K562 (cell line): Measurements from ENCODE around the gene TEX14. TPM values are rescaled to one million over a fixed set of nuclear protein-coding genes. Genes with fewer than 3 reads are reported as not detected.
A peak's percentile ranks its signal among the peaks of the same experiment; 100 is the strongest.

Experiments used
- ATAC-seq: fragments of 200-7000 bp; cut with Tn5 transposase; 3 replicates; pipeline ENCODE4 v1.9.1; 2020; ENCODE audit warnings: moderate library complexity
- BruUV-seq: library from RNA; stranded (reverse); fragments of 400-500 nt; replicated peaks from 2 replicates; lab custom pipeline; 2021; lab: Mats Ljungman, UMichigan
- CTCF ChIA-PET: fragments of 300-600 bp; formaldehyde crosslinking; extraction: SDS; loops from one replicate; lab custom pipeline; 2021; ENCODE audit warnings: low intra/inter-chr PET ratio; lab: Yijun Ruan, JAX
- POLR2A ChIA-PET: fragments of 300-600, 350-650 bp; sonication (Branson Sonifier 250); formaldehyde crosslinking; extraction: SDS; loops from one replicate; lab custom pipeline; 2021; ENCODE audit warnings: antibody characterized with exemption, inconsistent platforms; lab: Yijun Ruan, JAX
- DNase-seq, 4 experiments: peaks; one replicate each; pipeline versions ENCODE4 v3.0.0 to v3.0.0-alpha.2; 2011 to 2018; ENCODE audit warnings: low spot score in 3 of 4, mixed read lengths in 3 of 4; ENCODE audit errors: extremely low read depth in 1 of 4
- FAIRE-seq: peaks from 2 replicates; lab custom pipeline; 2011; peaks lifted over from hg19 to GRCh38; lab: Jason Lieb, UNC
- H2AFZ ChIP-seq: 2 replicates; pipeline ENCODE4 v1.6.0; 2011; ENCODE audit warnings: low read depth, low read length, control low read depth, inconsistent platforms
- H3K27ac ChIP-seq: fragments of 200-600 bp; 3 replicates; pipeline ENCODE4 v1.8.0; 2011; ENCODE audit warnings: low read depth, mild to moderate bottlenecking, control low read depth, inconsistent platforms, low read length, moderate library complexity, mixed read lengths; ENCODE audit errors: extremely low read depth
- H3K27me3 ChIP-seq, 2 experiments: fragments of 300-600 bp in 1 of 2; 2 replicates in 1 of 2; 3 replicates in 1 of 2; pipeline versions ENCODE4 v1.6.0 to v1.8.0; 2011; ENCODE audit warnings: inconsistent platforms in 2 of 2, low read length in 2 of 2, mild to moderate bottlenecking in 1 of 2, mixed read lengths in 1 of 2, moderate library complexity in 1 of 2; ENCODE audit not compliant: control insufficient read depth in 2 of 2, insufficient read depth in 2 of 2
- H3K36me3 ChIP-seq: fragments of 300-600 bp; 3 replicates; pipeline ENCODE4 v1.8.0; 2011; ENCODE audit warnings: mild to moderate bottlenecking, low read length, inconsistent platforms; ENCODE audit not compliant: control insufficient read depth, insufficient read depth
- H3K4me1 ChIP-seq, 2 experiments: fragments of 200-600 bp in 1 of 2; replicated peaks in 1 of 2; 2 replicates in 1 of 2; 3 replicates in 1 of 2; pipeline versions ENCODE4 v1.5.1 to v1.8.0; 2011; ENCODE audit warnings: inconsistent platforms in 2 of 2, low read length in 2 of 2, mild to moderate bottlenecking in 1 of 2, mixed read lengths in 1 of 2, moderate library complexity in 1 of 2; ENCODE audit not compliant: control insufficient read depth in 2 of 2, insufficient read depth in 2 of 2
- H3K4me2 ChIP-seq: 2 replicates; pipeline ENCODE4 v1.6.1; 2011; ENCODE audit warnings: low read length, control low read depth, inconsistent platforms, mixed read lengths; ENCODE audit not compliant: insufficient read depth
- H3K4me3 ChIP-seq: fragments of 200-600 bp; sonication (generic), shearing (Covaris generic); 2 replicates; pipeline ENCODE4 v1.5.1; 2016; ENCODE audit warnings: control low read depth, inconsistent platforms
- H3K79me2 ChIP-seq: fragments of 200-600 bp; 3 replicates; pipeline ENCODE4 v1.8.0; 2011; ENCODE audit warnings: low read length, inconsistent platforms; ENCODE audit not compliant: control insufficient read depth, insufficient read depth
- H3K9ac ChIP-seq, 2 experiments: 2 replicates each; pipeline versions ENCODE4 v1.6.0 to v1.6.1; 2011; ENCODE audit warnings: low read depth in 2 of 2, low read length in 2 of 2, control low read depth in 1 of 2, inconsistent platforms in 1 of 2, mild to moderate bottlenecking in 1 of 2, mixed read lengths in 1 of 2; ENCODE audit not compliant: insufficient read depth in 1 of 2
- H3K9me1 ChIP-seq: one replicate; pipeline ENCODE4 v1.6.0; 2011; ENCODE audit warnings: inconsistent platforms, mild to moderate bottlenecking, low read length, moderate library complexity; ENCODE audit not compliant: control insufficient read depth, insufficient read depth
- H3K9me3 ChIP-seq: replicated peaks from 2 replicates; pipeline ENCODE4 v1.5.1; 2011; ENCODE audit warnings: low read depth, low read length, inconsistent platforms; ENCODE audit not compliant: control insufficient read depth, insufficient read depth
- H4K20me1 ChIP-seq: replicated peaks from 2 replicates; pipeline ENCODE4 v1.6.1; 2011; ENCODE audit warnings: low read length, inconsistent platforms, mixed read lengths; ENCODE audit not compliant: control insufficient read depth, insufficient read depth
- SMARCA5 ChIP-seq: fragments of 450-650 bp; IDR thresholded peaks from 2 replicates; pipeline ENCODE4 v1.6.1; 2016
- TBP ChIP-seq: optimal IDR thresholded peaks from 2 replicates; pipeline ENCODE3; 2011; ENCODE audit warnings: low read depth, low read length, improper control_type of control experiment
- TRIM24 ChIP-seq, 2 experiments: fragments of 450-650 bp; IDR thresholded peaks; 2 replicates each; pipeline ENCODE4 v1.6.1; 2016
- TRIM28 ChIP-seq: fragments of 450-650 bp; IDR thresholded peaks from 2 replicates; pipeline ENCODE4 v1.6.1; 2017
- TSHZ1 ChIP-seq: fragments of 250-450 bp; sonication (Bioruptor Pico); IDR thresholded peaks from 2 replicates; pipeline ENCODE4 v1.4.0; 2020; ENCODE audit warnings: mild to moderate bottlenecking, moderate library complexity
- VEZF1 ChIP-seq: fragments of 200-800 bp; sonication (Bioruptor generic); IDR thresholded peaks from 2 replicates; pipeline ENCODE4 v1.6.1; 2017; ENCODE audit warnings: missing genetic modification characterization, missing compliant biosample characterization
- ZNF224 ChIP-seq: sonication (generic); formaldehyde crosslinking; IDR thresholded peaks from 2 replicates; pipeline ENCODE4 v1.8.0; 2022; ENCODE audit warnings: mild to moderate bottlenecking, missing genetic modification reagents
- ZNF785 ChIP-seq: fragments of 250-450 bp; sonication (Bioruptor Pico); IDR thresholded peaks from 2 replicates; pipeline ENCODE4 v1.4.0; 2020; ENCODE audit warnings: mild to moderate bottlenecking
- WGBS: fragments of 100-300 bp; shearing (Covaris generic); methylation state at CpG from one replicate; pipeline ENCODE4 v1.1.6; 2016; ENCODE audit warnings: low coverage, mixed read lengths; ENCODE audit not compliant: insufficient coverage; ENCODE audit errors: missing lambda C conversion rate; 5-methylcytosine and 5-hydroxymethylcytosine counted together
- in situ Hi-C: fragments of 300-500 bp; cut with MboI; formaldehyde crosslinking; loops from 4 replicates; pipeline ENCODE4 v1.15.0; 2018; ENCODE audit warnings: inconsistent platforms, mixed read lengths
- intact Hi-C: fragments of 100-400 bp; cut with micrococcal nuclease; formaldehyde crosslinking; loops from 2 replicates; pipeline ENCODE4 v1.14.2; 2022
- polyA plus RNA-seq, 8 experiments: library from polyadenylated mRNA; depleted of rRNA in 4 of 8; stranded (reverse) in 5 of 8; unstranded in 3 of 8; fragments of >200 nt; fragmentation: Nextera tagmentation in 2 of 8; fragmentation: Illumina TruSeq in 1 of 8; extraction: Ambion mirVana in 2 of 8; extraction: Trizol in 1 of 8; gene quantifications; 2 replicates each; pipeline versions ENCODE4 v1.2.1 to v1.2.3, GENCODE V29; 2011 to 2014; ENCODE audit warnings: inconsistent platforms in 1 of 8, missing spikeins in 1 of 8
- total RNA-seq, 7 experiments: library from RNA; depleted of rRNA in 6 of 7; stranded (reverse); fragments of >200 nt in 6 of 7; fragmentation: Illumina TruSeq in 2 of 7; extraction: Trizol in 2 of 7; gene quantifications; 2 replicates each; pipeline versions ENCODE4 v1.2.1 to v1.2.3, GENCODE V29; 2011 to 2021; ENCODE audit warnings: low replicate concordance in 1 of 7
- TF ChIP-seq, protein P1 (sequence below): sonication (generic); formaldehyde crosslinking; IDR thresholded peaks from 2 replicates; pipeline ENCODE4 v1.8.1; 2023; ENCODE audit warnings: mild to moderate bottlenecking, missing genetic modification reagents

The TEX14 gene
- total and polyA plus RNA-seq, 9 of the 15 experiments (the other 6 are each of a cell fraction or from before 2014, with no cell fraction given) = 0.05 to 0.12 (median 0.09) TPM; not detected in 1

DNA sequence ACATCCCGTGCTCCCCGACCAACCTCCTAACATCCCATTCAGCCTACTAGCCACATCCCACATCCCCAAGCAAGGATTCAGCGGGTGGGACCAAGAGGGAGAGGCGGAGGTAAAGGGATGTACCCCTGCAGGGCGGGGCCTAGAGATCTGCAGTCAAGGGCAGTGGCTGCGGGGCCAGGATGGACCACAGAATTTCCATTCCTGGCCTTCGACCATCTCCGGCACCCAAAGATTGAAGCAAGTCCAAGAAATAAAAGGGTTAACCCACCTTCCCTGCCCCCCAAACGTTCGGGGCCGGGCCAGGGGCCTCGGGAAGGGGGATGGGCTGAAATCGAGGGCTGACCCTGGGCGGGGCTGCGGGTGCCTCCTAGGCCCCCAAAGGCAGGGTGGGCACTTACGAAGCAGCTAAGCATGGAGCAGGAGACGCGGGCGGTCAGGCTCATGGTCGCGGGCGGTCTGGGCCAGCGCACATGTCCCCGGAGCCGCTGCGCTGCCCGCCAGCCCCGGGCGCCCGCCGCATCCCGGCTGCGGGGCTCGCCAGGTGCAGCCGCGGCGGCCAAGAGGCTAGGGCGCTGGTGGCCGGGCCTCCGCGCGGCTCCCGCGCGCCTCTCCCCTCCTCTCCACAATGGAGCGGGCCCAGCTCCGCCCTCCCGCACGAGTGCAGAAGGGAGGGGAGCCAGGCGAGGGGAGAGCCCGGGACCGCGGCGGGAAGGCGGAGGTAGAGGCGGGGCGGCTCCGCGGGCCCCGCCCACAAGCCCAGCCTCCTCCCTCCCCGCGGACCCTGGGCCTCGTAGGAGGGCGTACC, 177.7 kb downstream of the TEX14 start, which contains the start of gene MTMR4:
Gene MTMR4 (minus strand): TSS at position 674 of the 805 bp plus-strand sequence. CDS start 231 bp downstream, at position 443.
- Histone ChIP-seq H3K4me3 (peak within 1 kb of the TSS; percentile 57), H3K27ac (peak within 1 kb of the TSS; percentile 55), H2AFZ (peak within 1 kb of the TSS; percentile 41), H3K27me3 (no peaks in the 10 kb centered on the region), H3K9me3 (no peaks in the 10 kb centered on the region), H4K20me1 (no peaks in the 10 kb centered on the region), H3K9ac (peak within 1 kb of the TSS; percentile 64 to 93), H3K79me2 (peaks cover 27% of the 10 kb centered on the region), H3K36me3 (peaks cover 49% of the 10 kb centered on the region), H3K4me1 (peaks cover 26 to 31% of the 10 kb centered on the region in 2 experiments), H3K4me2 (peak within 1 kb of the TSS; percentile 93), H3K9me1 (no peaks in the 10 kb centered on the region)
- no TSS peak for BruUV-seq
- POLR2A ChIA-PET = interaction anchor here (0.5 to 2.9 kb wide), 17 partner anchors 9 to 641 kb away, joined by 3 to 35 read pairs (median 3); partner anchors contain the start of gene SKA2
- WGBS = under 1% methylated on average over 33 of the region's 64 CpGs
- FAIRE-seq (peak; percentile 56), DNase-seq (peak; percentile 91 to 95 (median 94)), ATAC-seq (peak; percentile 77)
- CTCF ChIA-PET = no interaction called here
- in situ Hi-C loops = no loop called here
- intact Hi-C loops = no loop called here
- TF ChIP-seq SMARCA5 (no peak), TRIM24 (IDR thresholded peaks at IDR 0.05) (no peak), TBP (peak; percentile 56), ZNF785 (no peak), VEZF1 (CRISPR knock-in tag) (peak; percentile 88), TRIM28 (no peak), TSHZ1 (CRISPR knock-in tag) (no peak), ZNF224 (0 out of 2 replicates have a peak, but pooled peaks have one; percentile 29)
- TF ChIP-seq, protein P1, sequence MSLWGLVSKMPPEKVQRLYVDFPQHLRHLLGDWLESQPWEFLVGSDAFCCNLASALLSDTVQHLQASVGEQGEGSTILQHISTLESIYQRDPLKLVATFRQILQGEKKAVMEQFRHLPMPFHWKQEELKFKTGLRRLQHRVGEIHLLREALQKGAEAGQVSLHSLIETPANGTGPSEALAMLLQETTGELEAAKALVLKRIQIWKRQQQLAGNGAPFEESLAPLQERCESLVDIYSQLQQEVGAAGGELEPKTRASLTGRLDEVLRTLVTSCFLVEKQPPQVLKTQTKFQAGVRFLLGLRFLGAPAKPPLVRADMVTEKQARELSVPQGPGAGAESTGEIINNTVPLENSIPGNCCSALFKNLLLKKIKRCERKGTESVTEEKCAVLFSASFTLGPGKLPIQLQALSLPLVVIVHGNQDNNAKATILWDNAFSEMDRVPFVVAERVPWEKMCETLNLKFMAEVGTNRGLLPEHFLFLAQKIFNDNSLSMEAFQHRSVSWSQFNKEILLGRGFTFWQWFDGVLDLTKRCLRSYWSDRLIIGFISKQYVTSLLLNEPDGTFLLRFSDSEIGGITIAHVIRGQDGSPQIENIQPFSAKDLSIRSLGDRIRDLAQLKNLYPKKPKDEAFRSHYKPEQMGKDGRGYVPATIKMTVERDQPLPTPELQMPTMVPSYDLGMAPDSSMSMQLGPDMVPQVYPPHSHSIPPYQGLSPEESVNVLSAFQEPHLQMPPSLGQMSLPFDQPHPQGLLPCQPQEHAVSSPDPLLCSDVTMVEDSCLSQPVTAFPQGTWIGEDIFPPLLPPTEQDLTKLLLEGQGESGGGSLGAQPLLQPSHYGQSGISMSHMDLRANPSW = no peak
